GM18861 (cell line): Measurements from ENCODE around the gene PTPRT.

Source experiments
- ATAC-seq: cut with Tn5 transposase; IDR thresholded peaks from one replicate; pipeline ENCODE4 v1.9.1; 2021; ENCODE audit not compliant: unreplicated experiment

The PTPRT gene

DNA sequence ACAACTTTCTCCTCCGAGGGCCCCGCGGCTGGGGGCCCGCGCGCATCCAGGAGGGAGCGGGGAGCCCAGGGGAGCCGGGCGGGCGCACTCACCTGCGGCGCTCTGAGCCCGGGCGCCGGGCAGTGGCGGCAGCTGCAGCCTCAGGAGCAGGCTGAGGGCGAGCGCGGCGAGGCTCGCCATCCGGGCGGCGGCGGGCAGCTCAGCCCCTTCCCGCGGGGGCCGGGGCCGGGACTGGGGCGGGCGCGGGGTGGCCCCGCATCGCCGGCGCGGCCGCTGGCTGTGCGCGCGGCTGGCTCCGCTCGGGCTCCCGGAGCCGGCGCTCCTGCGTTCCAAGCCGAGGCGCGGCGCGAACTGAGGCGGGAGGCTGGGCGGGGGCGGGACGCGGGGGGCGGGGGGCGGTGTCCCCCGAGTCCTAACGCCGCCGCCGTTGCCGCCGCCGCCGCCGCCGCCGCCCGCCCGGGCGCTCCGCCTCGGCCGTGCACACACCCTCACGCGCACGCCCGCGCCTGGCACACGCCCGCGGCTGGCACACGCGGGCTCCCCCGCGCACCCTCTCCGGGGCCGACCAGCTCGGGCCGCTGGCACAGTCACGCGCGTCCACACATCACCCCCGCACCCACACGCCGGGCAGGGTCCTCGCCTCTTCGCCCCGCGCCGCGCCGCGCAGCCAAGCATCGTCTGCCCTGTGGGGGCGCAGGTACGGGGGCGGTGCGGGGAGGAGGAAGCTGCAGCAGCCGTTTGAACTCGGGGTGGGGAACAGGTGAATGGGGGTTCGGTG, at the start of gene PTPRT:
Gene PTPRT, minus strand, starts transcription at position 353 of the 778 bp plus-strand sequence. Its CDS starts 173 bp downstream, at position 180.
- no peak for ATAC-seq

DNA sequence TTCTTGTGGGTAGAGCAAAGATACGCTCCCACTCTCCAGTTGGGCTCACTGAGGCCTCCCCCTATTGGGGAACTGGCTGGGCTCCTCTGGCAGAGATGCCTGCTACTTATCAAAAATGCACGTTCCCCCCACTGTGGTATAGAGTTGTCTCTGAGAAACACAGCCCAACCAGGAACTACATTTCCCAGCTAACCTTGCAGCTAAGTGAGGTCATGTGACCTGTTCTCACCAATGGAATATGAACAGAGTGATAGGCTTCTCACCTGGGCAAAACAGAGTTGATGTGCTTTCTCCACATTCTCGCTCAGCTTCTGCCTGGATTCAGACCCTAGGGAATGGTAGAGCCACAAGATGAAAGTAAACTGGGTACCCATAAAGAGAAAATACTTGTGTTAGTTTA, 49.1 kb upstream of the PTPRT start:
- ATAC-seq: no peak

DNA sequence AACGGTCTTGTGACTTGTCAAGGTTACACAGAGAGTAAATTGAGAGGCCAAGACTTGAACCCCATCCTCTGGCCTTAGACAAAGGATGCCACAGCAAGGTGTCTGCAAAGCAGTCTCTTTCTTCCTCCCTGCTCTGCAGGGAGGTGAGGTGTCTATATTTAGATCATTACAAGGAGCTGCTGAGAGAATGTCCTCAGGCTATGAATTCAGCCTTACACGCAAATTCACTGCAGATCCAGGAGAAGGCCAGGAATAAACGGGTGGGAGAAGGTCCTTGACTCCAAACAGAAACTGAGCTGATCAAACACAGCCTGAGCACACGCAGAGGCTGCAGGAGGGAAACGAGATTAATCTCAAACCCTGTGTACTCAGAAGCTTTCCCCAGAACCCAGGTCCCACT, 48.6 kb upstream of the PTPRT start:
- ATAC-seq: no peak

DNA sequence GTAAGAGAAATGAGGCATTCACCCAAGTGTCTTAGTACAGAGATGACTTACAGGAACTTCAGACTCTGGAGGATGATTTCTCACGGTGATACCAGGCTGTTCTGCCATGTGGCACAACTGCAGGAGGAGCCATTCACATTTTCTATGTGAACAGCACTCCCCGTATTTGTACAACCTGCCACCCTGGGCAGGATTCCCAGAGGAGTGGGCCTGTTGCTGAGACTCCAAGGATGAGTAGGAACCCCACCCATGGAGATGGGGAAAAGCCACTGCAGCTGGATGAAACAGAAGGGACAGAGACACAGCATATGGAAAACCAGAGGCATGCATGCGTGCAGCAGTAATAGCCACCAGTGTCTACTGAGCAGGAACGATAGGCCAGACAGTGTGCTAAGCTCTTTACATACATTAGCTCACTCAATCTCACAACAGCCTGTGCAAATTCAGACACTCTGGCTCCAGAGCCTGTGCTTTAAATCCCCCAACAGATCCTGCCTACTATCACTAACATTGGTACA, 48.0 kb upstream of the PTPRT start:
- ATAC-seq: no peak

DNA sequence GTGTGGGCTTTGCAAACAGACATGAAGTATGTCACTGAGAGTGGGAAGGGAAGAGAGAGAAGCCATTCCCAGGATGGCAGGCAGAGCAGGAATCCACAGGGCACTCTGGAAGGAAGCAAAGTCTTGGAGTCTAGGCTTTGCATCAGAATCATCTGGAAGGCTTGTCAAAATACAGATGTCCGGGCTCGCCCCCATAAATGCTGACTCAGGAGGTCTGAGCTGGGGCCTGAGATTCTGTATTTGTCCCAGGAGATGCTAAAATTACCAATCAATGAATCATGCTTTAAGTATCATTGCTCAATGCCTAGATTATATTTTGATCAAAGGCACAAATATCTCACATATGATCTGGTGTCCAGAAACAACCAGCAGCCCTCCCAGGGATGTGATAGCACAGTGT, 46.3 kb upstream of the PTPRT start:
- no peak for ATAC-seq

DNA sequence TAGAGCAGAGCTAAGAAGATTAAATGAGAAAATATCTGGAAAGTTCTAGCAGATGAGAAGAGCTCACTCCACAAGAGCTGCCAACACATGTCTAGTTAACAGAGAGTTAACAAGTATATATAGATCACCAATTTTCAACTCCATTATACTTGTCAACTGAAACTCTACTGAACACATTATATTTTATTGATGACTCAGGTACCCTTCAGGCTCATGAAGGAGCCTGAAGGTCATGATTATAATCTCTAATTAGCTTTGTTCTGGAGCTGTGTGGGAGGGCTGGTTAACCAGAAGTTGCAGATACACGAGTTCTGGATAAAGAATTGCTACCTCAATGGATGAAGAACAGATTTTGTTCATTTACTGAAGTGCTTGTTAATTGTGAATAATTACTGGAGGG, 42.1 kb upstream of the PTPRT start:
- ATAC-seq: no peak

DNA sequence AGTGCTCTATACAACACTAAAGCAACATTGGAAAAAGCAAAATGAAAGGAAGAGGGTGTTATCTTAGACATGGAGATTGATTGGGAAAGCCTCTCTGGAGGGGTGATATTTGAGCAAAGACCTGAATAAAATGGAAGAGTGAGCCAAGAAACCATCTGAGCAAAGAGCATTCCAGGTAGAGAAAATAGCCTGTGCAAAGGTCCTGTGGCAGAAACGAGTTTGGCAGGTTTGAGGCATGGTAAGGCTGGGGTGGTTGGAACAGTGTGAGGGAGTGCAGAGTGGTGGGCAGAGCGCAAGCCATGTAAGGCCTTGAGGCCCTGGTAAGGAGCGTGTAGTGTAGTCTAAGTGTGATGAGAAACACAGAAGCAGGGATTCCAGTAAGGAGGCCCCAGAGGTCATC, 40.0 kb upstream of the PTPRT start:
- ATAC-seq: no peak

DNA sequence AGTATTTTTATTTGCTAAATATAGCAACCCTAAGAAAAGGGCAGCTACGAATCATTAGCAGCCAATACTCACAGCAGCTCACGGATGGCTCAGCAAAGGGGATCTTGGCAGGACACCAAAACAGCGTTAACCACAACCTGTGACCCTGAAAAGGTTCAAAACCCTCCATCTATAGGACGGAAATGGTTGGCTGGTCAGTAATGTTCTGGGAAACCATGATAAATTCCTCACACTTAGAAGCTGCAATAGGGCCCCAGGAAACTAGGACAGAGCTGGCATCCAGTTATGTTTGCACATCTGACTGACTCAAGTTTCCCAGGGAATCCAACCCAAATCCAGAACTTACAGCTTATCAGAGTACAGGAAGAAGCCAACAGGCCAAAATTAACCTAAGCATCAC, 30.9 kb upstream of the PTPRT start:
- no peak for ATAC-seq

DNA sequence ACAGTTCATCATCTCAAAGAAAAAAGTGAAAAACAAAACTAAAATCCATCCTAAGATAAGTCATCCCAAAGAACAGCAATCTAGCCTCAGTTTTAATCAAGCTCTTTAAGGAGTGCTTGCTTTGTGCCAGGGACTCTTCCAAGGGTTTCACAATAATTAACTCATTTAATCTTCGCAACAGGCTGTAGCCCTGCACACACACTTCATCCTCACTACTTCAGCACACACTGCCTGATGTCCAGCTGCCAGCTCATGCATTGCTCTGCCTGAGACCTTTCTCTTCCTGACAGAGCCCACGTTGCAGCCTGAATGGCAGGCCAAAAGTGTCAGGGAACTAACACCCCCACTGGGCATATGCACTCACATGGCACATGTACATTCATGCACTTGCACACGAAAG, 21.2 kb upstream of the PTPRT start:
- no peak for ATAC-seq

DNA sequence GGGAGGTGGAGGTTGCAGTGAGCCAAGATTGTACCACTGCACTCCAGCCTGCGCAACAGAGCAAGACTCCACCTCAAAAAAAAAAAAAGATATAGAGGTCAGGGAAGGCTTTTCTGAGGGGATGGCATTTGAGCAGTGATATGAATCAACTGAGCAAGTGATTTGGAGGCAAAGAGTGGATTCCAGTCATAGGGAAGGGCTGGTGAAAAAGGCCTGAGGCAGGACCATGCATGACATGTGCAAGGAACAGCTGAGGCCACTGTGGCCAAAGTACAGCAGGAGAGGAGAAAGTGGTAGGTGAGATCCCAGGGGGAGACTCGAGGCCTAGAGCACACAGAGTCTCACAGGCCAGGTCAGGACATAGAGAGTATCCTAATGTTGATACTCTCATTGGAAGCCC, 20.1 kb upstream of the PTPRT start:
- ATAC-seq: no peak

DNA sequence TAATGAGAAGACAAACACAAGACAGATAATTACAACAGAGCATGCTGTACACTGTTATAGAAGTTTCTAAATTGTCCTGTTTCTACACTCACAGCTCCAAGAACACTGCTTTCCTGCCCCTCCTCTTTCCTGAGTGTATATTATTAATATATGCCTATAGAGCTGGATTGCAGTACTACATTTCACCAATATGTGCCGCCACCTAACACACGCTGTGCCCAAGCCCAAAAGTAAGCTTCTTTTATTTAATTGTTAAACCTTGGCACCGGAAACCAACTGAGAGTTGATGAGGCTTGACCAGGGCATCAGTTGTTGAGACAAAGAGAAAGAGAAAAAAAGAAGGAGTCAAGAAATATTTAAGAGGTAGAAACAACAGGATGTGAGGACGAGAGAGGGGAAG, 16.0 kb upstream of the PTPRT start:
- ATAC-seq: no peak

DNA sequence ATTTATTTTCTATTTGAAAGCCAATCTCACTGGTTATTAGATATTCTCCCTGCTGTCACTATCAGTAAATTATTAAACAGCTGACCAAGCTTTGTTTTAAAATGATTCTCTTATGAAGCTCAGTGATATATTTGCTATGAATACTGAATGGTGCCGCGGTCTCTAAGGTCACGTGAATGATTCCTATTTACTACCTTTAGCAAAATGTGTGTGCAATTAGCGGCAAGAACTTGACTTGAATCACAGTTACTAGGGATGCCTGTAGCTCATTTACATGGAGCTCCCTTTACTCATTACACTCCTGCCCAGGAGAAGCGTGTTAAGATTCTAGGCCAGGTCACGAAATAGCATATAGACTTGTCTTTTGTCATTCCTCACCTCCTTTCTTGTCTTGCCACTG, 12.4 kb upstream of the PTPRT start:
- ATAC-seq: no peak

DNA sequence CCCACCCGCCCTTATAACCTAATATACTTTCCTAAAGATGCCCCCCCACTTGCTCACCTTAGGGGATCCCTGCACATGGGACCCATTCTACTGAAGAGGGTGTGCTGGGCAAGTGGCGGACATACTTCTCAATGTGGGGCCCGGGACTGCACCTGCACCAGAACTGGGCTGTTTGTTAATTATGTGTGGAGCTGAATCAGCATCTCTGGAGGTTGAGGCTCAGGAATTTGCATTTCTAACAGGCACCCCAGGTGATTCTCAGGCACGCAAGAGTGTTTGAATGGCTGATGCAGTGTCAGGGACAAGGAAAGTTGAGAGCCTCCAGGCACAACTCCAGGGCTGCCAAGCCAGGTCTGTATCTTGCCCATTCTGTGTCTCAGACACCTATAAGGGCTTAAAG, 8.9 kb upstream of the PTPRT start:
- ATAC-seq: no peak

DNA sequence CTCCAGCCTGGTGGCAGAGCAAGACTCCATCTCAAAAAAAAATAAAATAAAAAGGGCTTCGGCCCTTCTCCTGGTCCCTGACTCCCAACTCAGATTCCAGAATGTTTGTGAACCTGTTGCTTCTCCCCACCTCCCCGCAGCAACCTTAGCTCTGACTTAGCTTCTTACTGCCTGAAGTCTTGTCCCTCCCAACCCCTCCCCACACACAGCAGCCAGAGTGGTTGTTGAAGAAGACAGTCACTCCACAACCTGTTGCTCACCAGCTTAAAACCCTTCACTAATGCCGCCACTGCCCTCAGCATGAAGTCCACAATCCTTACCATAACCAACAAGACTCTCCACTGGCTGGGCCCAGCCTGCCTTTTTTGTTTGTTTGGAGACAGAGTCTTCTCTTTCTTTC, 6.5 kb upstream of the PTPRT start:
- no peak for ATAC-seq

DNA sequence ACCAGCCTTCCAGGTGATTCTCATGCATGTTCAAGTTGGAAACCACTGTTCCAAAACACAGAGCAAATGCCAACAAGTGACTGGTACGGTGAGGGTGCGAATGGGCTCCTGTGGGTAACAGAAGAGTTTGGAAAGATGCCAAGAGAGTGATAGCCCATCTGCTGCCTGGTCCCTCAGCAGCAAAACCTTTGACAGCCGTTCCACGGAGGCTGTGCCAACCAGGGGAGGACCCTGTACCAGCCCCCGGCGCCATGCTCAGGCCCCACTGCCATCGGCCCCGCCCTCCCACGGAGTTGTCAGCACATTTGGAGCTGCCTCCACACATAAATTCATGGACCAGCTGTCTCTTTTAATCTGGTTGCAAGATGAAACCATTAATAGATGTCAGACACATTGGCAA, 4.4 kb upstream of the PTPRT start:
- ATAC-seq: no peak

DNA sequence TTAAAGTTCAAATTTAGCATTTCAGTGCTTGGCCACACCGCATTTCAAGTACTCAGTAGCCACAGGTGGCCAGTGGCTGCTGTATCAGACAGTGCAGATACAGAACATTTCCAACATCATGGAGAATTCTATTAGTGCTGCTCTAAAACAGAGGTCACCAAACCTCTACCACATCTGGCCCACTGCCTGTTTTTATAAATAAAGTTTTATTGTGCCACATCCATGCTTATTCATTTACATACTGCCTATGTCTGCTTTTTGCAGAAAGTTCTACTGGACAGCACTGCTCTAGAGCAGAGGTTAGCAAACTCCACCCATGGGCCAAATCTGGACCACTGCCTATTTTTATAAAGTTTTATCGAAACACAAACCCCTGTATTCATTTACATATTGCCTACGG, 3.7 kb upstream of the PTPRT start:
- no peak for ATAC-seq

DNA sequence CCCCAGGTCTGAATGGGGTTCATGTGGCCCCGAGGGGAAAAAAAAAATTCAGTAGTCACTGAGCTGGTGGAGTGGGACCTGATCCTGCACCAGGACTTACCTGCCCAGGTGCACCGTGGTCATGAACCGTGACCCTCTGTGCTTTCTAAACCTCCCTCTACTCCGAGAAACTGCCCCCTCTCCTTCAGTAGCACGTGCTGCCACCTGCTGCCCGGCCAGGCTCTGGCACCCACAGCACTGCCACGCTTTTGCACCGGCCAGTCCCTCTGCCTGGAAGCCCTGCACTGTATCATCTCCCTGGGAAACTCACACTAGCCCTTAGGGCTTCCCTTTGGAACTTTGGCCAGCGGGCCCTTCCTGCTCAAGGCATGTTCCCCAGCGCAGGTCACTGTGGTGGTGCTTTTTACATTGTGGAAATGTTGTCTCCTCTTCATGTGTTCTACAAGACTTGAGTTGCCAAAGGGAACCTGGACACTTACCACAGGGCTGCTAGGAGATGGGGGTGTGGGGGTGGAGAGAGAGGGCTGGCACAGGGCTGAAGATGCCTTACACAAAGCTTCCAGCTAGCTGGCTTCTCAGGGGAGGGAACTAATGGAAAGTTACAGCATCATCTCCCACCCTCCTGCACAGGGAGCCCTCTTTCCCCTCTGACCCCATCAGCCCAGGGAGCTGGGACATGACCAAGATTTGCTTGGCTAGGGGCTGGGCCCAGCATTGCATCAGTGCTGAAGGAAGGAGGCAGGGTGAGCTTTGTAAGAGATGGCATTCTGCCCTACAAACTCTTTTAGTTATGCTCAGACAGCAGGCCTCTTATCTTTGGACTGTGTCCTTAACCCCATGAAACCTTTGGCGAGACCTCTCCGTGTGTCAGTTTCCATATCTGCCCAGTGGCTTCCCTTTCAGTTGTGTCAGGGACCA, 2.5 kb upstream of the PTPRT start:
- ATAC-seq: no peak

DNA sequence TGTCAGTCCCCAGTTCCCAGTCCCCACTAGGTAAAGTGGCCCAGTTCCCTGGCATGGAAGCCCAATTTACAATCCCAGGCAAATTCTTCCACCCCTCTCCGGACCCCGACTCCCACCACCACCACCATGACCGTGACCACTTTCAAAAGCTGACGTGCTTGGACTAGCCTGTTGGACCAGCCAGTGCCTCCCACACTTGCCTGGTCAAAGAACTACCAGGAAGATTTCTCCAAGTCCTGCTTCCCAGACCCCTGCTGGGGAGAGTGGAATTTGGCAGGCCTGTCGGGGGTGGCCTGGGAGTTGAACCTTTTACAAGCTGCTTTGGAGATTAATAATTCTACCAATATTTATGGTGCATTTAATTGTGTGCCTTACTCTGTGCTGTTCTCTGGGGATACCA, 1.4 kb upstream of the PTPRT start:
- ATAC-seq: no peak

DNA sequence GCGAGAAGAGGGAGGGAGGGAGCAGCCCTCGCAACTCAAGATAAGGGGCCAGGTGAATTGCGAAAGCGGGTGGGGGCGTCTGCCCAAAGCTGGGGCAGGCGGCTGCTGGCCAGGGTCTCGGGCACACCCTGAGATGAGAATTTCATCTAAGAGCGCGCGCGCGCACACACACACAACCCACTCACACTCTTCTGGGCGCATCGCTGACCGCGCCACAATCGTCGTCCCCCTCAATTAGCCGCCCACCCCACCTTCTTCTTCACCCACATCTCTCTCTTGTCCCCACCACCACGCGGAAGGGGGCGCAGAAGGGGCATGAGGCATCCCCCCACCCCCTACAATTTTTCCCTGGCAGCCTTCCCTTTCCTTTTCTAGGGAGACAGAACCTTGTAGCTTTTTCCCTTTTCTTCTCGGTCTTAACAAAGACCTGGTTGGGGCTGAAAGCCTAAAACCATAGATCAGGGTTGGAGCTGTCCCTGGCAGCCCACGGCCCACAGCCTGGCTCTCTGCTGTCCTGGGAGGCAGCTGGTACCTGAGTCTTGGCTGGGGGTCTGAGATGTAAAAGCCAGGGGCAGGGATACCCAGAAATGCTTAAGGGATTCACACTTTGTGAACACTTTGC, 737 bp upstream of the PTPRT start:
- ATAC-seq: no peak

DNA sequence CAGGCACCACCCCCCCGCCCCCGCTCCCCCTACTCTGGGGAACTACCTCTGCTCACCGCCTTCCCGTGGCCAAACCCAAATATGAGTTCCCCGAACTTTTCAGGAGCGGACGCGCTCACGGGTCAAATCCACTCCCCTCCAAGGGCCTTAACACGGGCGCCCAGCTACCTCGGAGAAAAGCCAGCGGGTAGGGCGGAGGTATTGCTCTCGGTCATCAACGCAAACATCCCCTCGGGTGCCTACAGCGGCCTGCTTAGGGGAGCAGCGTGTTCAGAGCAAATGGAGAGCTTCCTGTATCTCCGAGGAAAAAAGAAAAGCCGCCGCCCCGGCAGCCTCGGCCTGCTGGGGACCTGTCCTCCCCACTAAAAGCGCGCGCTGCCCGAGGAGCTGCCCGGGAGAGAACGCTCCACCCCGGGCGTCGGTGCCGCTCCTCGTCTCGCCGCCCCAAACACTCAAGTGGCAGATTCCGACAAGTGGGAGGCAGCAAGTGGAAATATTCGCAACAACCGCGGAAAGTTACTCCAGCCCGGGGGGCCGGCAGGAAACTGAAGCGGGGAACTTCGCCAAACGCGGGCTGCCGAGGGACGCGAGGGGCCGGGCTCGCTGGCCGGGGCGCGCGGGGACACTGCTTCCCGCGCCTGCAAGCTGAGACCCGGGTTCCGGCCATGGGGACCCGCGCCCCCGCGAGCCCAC, 699 bp downstream of the PTPRT start:
- no peak for ATAC-seq

DNA sequence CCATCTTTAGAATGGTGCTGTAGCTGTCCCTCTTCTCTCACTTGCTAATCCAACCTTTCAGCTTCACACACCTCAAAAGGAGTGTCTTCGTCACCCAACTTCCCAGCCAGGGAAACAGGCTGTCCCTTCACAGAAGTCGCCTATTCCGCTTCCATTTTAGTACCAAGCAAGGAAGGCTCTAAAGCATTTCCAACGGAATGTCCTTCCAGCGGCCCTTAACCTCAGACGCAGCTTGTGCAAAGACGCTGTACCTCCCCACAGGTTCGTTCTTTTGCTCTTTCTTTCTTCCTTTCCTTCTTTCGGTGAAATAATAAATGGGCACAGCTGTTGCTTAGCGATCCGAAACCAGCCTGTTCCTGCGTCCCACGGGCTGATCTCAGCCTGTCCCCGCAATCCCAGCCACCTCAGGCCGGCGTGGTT, 1.5 kb downstream of the PTPRT start:
- no peak for ATAC-seq
